Measurements from ENCODE around the gene MYLIP. TPM values are rescaled to one million over a fixed set of nuclear protein-coding genes. Genes with fewer than 3 reads are reported as not detected.

MYLIP gene
- total and polyA plus RNA-seq, 4 donors: 35.1 to 57.6 (median 50.6) TPM

DNA sequence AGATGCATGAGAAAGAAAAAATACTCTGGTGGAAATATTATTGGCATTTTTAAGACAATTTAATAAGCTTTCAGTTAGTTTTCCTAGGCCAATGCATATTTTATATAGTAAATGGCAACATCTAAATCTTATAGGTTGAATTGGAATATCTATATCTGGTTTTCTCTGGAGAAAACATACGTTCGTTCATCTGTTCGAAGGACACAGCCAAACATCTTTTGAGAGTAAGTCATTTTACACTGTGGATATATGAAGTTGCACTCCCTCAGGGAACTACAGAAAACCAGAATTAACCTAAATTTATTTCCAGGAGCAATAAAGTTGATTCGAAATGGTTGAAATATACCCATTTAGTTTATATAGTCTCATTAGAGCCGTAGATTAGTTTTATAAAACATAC lies 49.0 kb downstream of the MYLIP start:
- peaks cover 1% of the 10 kb centered on the region for H3K9me3 ChIP-seq (ENCODE audit: control insufficient read depth, low read length)
- ATAC-seq (ENCODE audit: low FRiP score): no peak
- H3K36me3 ChIP-seq (ENCODE audit: control insufficient read depth in 1 of 2, insufficient read depth in 2 of 2, low read length in 1 of 2): no peaks in the 10 kb centered on the region
- H3K4me3 ChIP-seq (ENCODE audit: low read length in 2 of 2): no peak overlapping the region
- DNase-seq: no peak
- WGBS, 2 donors: 95 to 97% methylated on average over 5 of the region's 5 CpGs
- no peaks in the 10 kb centered on the region for H3K4me1 ChIP-seq (ENCODE audit: control insufficient read depth in 1 of 2, insufficient read depth in 2 of 2, low read length in 2 of 2)
- peaks cover 0 to 1% of the 10 kb centered on the region in 2 donors for H3K27me3 ChIP-seq (ENCODE audit: control insufficient read depth in 1 of 2, insufficient read depth in 2 of 2, low read length in 1 of 2)
- no peak overlapping the region for H3K27ac ChIP-seq (ENCODE audit: low read depth in 1 of 2, low read length in 2 of 2)
- intact Hi-C loops (cut with DNase I): no loop called here

DNA sequence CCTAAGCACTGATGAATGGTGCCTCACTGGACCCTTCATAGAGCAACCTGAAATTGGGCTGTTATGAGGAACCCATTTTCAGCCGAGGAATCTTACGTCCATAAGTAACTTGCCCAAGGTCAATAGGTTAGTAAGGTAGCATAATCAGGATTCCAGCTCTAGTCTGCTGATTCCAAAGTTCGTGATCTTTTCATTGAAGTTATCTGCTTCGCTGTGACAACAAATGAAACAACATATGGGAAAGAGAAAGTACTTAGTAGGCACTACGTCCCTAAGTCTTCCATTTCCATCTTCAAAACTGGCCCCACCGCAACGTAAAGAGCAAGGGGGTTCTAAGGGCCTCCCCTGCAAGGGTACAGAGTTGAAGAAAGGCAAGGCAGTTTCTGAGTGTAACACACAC lies 49.5 kb downstream of the MYLIP start:
- H3K27me3 ChIP-seq (ENCODE audit: control insufficient read depth in 1 of 2, insufficient read depth in 2 of 2, low read length in 1 of 2): peaks cover 0 to 1% of the 10 kb centered on the region in 2 donors
- 93 to 96% methylated on average over 7 of the region's 7 CpGs for WGBS, 2 donors
- H3K9me3 ChIP-seq (ENCODE audit: control insufficient read depth, low read length): peaks cover 1% of the 10 kb centered on the region
- no peaks in the 10 kb centered on the region for H3K4me1 ChIP-seq (ENCODE audit: control insufficient read depth in 1 of 2, insufficient read depth in 2 of 2, low read length in 2 of 2)
- H3K4me3 ChIP-seq (ENCODE audit: low read length in 2 of 2): no peak overlapping the region
- H3K27ac ChIP-seq (ENCODE audit: low read depth in 1 of 2, low read length in 2 of 2): no peak overlapping the region
- H3K36me3 ChIP-seq (ENCODE audit: control insufficient read depth in 1 of 2, insufficient read depth in 2 of 2, low read length in 1 of 2): no peaks in the 10 kb centered on the region
- ATAC-seq (ENCODE audit: low FRiP score): no peak
- no peak for DNase-seq
- intact Hi-C loops (cut with DNase I): no loop called here

DNA sequence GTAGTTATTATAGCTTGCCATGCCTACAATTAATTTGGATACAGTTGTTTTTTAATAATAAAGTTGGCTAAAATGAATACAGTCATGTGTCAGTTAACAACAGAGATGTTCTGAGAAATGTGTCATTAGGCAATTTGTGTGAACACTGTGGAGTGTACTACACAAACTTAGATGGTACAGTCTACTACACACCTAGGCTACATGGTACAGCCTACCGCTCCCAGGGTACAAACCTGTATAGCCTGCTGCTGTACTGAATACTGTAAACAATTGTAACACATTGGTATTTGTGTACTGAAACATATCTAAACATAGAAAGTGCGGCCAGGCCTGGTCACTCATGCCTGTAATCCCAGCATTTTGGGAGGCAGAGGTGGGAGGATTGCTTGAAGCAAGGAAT lies 50.2 kb downstream of the MYLIP start:
- H3K27me3 ChIP-seq (ENCODE audit: control insufficient read depth in 1 of 2, insufficient read depth in 2 of 2, low read length in 1 of 2): peaks cover 0 to 1% of the 10 kb centered on the region in 2 donors
- DNase-seq (no peak), ATAC-seq (ENCODE audit: low FRiP score) (no peak)
- intact Hi-C loops (cut with DNase I): no loop called here
- H3K27ac ChIP-seq (ENCODE audit: low read depth in 1 of 2, low read length in 2 of 2): no peak overlapping the region
- H3K36me3 ChIP-seq (ENCODE audit: control insufficient read depth in 1 of 2, insufficient read depth in 2 of 2, low read length in 1 of 2): no peaks in the 10 kb centered on the region
- WGBS, 2 donors: 96 to 98% methylated on average over 2 of the region's 2 CpGs
- H3K9me3 ChIP-seq (ENCODE audit: control insufficient read depth, low read length): peaks cover 1% of the 10 kb centered on the region
- H3K4me3 ChIP-seq (ENCODE audit: low read length in 2 of 2): no peak overlapping the region
- no peaks in the 10 kb centered on the region for H3K4me1 ChIP-seq (ENCODE audit: control insufficient read depth in 1 of 2, insufficient read depth in 2 of 2, low read length in 2 of 2)

DNA sequence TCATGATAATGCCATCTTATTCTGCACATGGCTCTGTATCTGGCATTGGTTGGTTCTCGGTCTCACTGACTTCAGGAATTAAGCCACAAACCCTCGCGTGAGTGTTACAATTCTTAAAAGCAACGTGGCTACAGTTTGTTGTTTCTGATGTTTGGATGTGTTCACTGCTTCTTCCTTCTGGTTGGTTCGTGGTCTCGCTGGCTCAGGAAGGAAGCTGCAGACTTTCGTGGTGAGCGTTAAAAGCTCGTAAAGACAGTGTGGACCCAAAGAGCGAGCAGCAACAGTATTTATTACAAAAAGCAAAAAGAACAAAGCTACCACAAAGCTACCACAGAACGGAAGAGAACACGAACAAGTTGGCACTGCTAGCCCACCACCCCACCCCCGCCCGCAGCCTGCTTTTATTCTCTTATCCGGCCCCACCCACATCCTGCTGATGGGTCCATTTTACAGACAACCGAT lies 51.1 kb downstream of the MYLIP start:
- DNase-seq (no peak), ATAC-seq (ENCODE audit: low FRiP score) (no peak)
- intact Hi-C loops (cut with DNase I): loop anchor here (5.0 kb wide), 3 partner anchors 43 to 488 kb away; no protein-coding TSS in a partner anchor
- H3K27ac ChIP-seq (ENCODE audit: low read depth in 1 of 2, low read length in 2 of 2): no peak overlapping the region
- WGBS, 2 donors: 91% methylated on average over 16 of the region's 16 CpGs
- no peak overlapping the region for H3K4me3 ChIP-seq (ENCODE audit: low read length in 2 of 2)
- H3K4me1 ChIP-seq (ENCODE audit: control insufficient read depth in 1 of 2, insufficient read depth in 2 of 2, low read length in 2 of 2): no peaks in the 10 kb centered on the region
- peaks cover 0 to 1% of the 10 kb centered on the region in 2 donors for H3K27me3 ChIP-seq (ENCODE audit: control insufficient read depth in 1 of 2, insufficient read depth in 2 of 2, low read length in 1 of 2)
- peaks cover 1% of the 10 kb centered on the region for H3K9me3 ChIP-seq (ENCODE audit: control insufficient read depth, low read length)
- no peaks in the 10 kb centered on the region for H3K36me3 ChIP-seq (ENCODE audit: control insufficient read depth in 1 of 2, insufficient read depth in 2 of 2, low read length in 1 of 2)

DNA sequence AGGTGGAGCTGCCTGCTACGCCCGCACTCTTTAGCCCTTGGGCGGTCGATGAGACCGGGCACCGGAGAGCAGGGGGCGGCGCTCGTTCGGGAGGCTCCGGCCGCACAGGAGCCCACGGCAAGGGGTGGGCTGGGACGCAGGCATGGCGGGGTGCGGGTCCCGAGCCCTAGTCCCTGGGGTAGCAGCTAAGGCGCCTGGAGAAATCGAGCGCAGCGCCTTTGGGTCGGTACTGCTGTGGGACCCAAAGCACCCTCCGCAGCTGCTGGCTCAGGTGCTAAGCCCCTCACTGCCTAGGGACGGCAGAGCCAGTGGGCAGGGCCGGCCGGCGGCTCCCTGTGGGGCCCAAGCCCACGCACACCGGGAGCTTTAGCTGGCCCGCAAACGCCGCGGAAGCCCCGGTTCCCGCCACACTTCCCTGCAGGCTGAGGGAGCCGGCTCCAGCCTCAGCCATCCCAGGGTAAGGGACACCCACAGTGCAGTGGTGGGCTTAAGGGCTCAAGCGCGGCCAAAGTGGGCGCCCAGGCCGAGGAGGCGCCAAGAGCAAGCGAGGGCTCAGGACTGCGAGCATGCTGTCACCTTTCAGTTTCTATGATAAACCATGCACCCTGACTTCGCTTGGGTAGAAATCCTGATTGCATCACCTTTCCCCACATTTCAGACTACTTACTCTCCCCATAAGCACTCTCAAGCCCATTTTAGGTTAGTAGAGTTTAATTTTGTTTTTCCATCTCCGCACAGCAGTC lies 52.0 kb downstream of the MYLIP start:
- H3K9me3 ChIP-seq (ENCODE audit: control insufficient read depth, low read length): peaks cover 1% of the 10 kb centered on the region
- no peak overlapping the region for H3K4me3 ChIP-seq (ENCODE audit: low read length in 2 of 2)
- peaks cover 0 to 1% of the 10 kb centered on the region in 2 donors for H3K27me3 ChIP-seq (ENCODE audit: control insufficient read depth in 1 of 2, insufficient read depth in 2 of 2, low read length in 1 of 2)
- 74 to 82% methylated on average over 44 to 45 of the region's 45 CpGs for WGBS, 2 donors
- H3K36me3 ChIP-seq (ENCODE audit: control insufficient read depth in 1 of 2, insufficient read depth in 2 of 2, low read length in 1 of 2): no peaks in the 10 kb centered on the region
- H3K4me1 ChIP-seq (ENCODE audit: control insufficient read depth in 1 of 2, insufficient read depth in 2 of 2, low read length in 2 of 2): no peaks in the 10 kb centered on the region
- H3K27ac ChIP-seq (ENCODE audit: low read depth in 1 of 2, low read length in 2 of 2): no peak overlapping the region
- intact Hi-C loops (cut with DNase I): loop anchor here (5.0 kb wide), 3 partner anchors 44 to 489 kb away; no protein-coding TSS in a partner anchor
- ATAC-seq (ENCODE audit: low FRiP score) (peak; percentile 21), DNase-seq (no peak)

GRCh38 chr6:16181439-16182297 lies 52.8 kb downstream of the MYLIP start:
- Histone ChIP-seq H3K27me3 (ENCODE audit: control insufficient read depth in 1 of 2, insufficient read depth in 2 of 2, low read length in 1 of 2) (peaks cover 0 to 1% of the 10 kb centered on the region in 2 donors), H3K4me1 (ENCODE audit: control insufficient read depth in 1 of 2, insufficient read depth in 2 of 2, low read length in 2 of 2) (no peaks in the 10 kb centered on the region), H3K36me3 (ENCODE audit: control insufficient read depth in 1 of 2, insufficient read depth in 2 of 2, low read length in 1 of 2) (no peaks in the 10 kb centered on the region), H3K4me3 (ENCODE audit: low read length in 2 of 2) (no peak overlapping the region), H3K9me3 (ENCODE audit: control insufficient read depth, low read length) (peaks cover 1% of the 10 kb centered on the region), H3K27ac (ENCODE audit: low read depth in 1 of 2, low read length in 2 of 2) (peak overlapping the region in 1 of 2 donors; percentile 16)
- ATAC-seq (ENCODE audit: low FRiP score): no peak
- 65 to 71% methylated on average over 14 of the region's 14 CpGs for WGBS, 2 donors
- no peak for DNase-seq
- intact Hi-C loops (cut with DNase I): loop anchor here (5.0 kb wide), 3 partner anchors 44 to 489 kb away; no protein-coding TSS in a partner anchor

GRCh38 chr6:16183187-16183664 lies 54.3 kb downstream of the MYLIP start:
- 27 to 30% methylated on average over 4 of the region's 4 CpGs for WGBS, 2 donors
- no peaks in the 10 kb centered on the region for H3K36me3 ChIP-seq (ENCODE audit: control insufficient read depth in 1 of 2, insufficient read depth in 2 of 2, low read length in 1 of 2)
- intact Hi-C loops (cut with DNase I): loop anchor here (5.0 kb wide), 3 partner anchors 46 to 491 kb away; no protein-coding TSS in a partner anchor
- peak overlapping the region; percentile 15 to 50 for H3K27ac ChIP-seq (ENCODE audit: low read depth in 1 of 2, low read length in 2 of 2)
- ATAC-seq (ENCODE audit: low FRiP score) (peak; percentile 78), DNase-seq (no peak)
- no peak overlapping the region for H3K4me3 ChIP-seq (ENCODE audit: low read length in 2 of 2)
- peaks cover 0 to 1% of the 10 kb centered on the region in 2 donors for H3K27me3 ChIP-seq (ENCODE audit: control insufficient read depth in 1 of 2, insufficient read depth in 2 of 2, low read length in 1 of 2)
- peaks cover 1% of the 10 kb centered on the region for H3K9me3 ChIP-seq (ENCODE audit: control insufficient read depth, low read length)
- no peaks in the 10 kb centered on the region for H3K4me1 ChIP-seq (ENCODE audit: control insufficient read depth in 1 of 2, insufficient read depth in 2 of 2, low read length in 2 of 2)

GRCh38 chr6:16184129-16184528 lies 55.2 kb downstream of the MYLIP start:
- H3K4me3 ChIP-seq (ENCODE audit: low read length in 2 of 2): no peak overlapping the region
- no peaks in the 10 kb centered on the region for H3K36me3 ChIP-seq (ENCODE audit: control insufficient read depth in 1 of 2, insufficient read depth in 2 of 2, low read length in 1 of 2)
- 59 to 62% methylated on average over 3 of the region's 3 CpGs for WGBS, 2 donors
- H3K27me3 ChIP-seq (ENCODE audit: control insufficient read depth in 1 of 2, insufficient read depth in 2 of 2, low read length in 1 of 2): peaks cover 0 to 1% of the 10 kb centered on the region in 2 donors
- H3K27ac ChIP-seq (ENCODE audit: low read depth in 1 of 2, low read length in 2 of 2): peak overlapping the region in 1 of 2 donors; percentile 73
- DNase-seq: peak in 1 of 2 donors; percentile 66
- ATAC-seq (ENCODE audit: low FRiP score): no peak
- intact Hi-C loops (cut with DNase I): loop anchor here (5.0 kb wide), 3 partner anchors 47 to 492 kb away; no protein-coding TSS in a partner anchor
- H3K9me3 ChIP-seq (ENCODE audit: control insufficient read depth, low read length): peaks cover 1% of the 10 kb centered on the region
- no peaks in the 10 kb centered on the region for H3K4me1 ChIP-seq (ENCODE audit: control insufficient read depth in 1 of 2, insufficient read depth in 2 of 2, low read length in 2 of 2)

Data from aorta (tissue), 5 donors.